Hematopoietic multipotent progenitor cell treated with erythropoietin and hydrocortisone succinate and interleukin-3 and kit ligand, for 8 days (in vitro differentiated cells): Measurements from ENCODE around the gene LZTS3.
"Not testable (repeated sequence)": the region's sequence is repeated elsewhere in the genome, so short reads cannot be mapped to it uniquely, and the experiment has no call there.

Source experiments
- DNase-seq: peaks from one replicate; pipeline ENCODE4 v3.0.0-alpha.2; 2015

LZTS3 gene

DNA sequence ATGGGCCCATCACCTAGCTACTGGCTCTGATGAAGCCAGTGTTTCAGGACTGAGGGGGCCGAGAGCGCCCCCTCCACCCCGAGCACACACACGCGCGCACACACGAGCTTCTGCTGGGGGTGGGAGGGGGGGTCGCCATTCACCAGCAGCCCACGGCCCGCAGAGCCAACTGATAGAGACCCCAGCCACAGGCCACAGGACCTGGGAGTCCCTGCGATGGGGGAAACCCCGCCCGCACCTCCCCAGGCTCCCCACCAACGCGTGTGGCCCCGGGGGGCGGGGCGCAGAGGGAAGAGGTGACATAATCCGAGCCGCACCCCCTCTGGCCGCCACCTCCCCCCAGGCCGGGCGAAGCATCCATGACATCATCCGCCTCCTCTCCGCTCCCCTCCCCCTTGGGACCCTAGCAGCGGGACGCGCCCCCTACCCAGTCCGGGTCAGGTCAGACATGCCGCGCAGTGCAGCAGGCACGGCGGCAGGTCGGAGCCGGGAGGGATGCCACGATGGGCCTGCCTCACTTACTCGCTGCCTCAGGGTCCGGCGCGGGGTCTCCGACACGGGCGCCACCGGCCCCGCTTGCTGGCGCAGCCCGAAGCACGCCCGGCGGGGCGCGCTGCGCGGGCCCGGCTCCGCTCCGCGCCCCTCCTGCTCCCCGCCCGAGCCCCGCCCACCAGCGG lies at the start of gene LZTS3:
Gene LZTS3 (minus strand): TSS at position 617 of the 677 bp plus-strand sequence. CDS start 6,386 bp downstream, outside the sequence.
- DNase-seq, result peak; percentile 54

DNA sequence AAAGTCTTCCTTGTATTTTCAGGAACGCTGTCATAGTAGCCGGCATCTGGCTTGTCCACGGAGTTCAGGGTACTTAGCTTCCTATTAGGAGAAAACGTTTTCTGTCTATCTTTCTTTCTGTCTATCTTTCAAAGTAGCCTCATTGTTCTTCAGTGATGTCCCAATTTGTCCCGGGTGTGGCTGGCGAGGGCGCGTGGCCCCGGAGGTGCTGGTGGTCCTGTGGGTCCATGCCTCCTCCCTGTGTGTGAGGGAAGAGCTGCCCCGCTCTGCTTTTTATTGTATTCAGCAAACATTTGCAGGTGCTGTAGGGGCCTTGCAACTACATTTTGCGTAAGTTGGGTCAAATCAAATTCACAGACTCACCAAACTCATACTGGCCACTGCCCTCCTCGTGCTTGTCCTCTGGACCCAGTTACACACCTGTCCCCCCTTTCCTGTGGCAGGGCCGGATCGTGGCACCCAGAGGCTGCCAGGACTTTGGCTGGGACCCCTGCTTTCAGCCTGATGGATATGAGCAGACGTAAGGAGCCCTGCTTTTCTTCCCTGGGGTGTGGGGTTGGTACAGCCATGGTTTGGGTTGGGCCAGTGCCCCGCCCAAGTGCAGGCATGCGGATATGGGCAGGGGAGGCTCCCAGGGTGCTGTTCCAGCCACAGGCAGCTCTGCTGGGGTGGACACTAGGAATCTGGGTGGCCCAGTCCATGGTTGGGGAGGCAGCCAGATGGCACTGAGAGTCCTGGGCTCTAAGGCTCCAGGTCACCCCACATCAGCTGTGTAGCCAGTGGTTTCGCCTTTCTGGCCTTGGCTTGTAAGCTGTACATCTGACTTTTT lies 48.3 kb upstream of the LZTS3 start:
- DNase-seq, result no peak

DNA sequence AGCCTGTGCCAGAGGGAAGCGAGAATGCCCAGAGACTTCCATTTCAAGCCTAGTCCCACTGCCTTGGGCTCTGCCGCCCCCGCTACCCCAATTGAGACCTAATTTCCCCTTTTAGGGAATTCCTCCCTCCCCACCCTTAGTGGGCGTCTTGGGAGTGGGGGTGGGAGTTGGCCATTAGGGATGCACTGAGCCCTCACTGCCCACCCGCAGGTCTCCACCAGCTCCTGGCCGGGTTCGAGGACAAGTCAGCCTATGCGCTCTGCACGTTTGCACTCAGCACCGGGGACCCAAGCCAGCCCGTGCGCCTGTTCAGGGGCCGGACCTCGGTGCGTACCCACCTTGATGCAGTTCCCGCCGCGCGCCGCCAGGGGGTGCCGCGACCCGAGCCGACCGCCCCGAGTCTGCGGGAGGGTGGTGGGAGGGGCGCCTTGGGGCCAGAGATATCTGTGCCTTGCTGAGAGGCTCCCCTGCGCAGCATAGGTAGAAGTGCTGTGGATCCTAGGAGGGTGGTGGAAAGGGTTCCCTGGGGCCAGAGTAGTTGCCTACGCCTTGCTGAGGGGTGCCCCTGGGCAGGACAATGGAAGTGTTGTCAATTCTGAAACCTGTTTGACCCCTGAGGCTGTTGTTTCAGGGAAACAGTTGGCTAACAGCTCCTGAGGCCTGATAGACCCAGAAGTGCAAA lies 45.1 kb upstream of the LZTS3 start:
- peak; percentile 64 for DNase-seq

DNA sequence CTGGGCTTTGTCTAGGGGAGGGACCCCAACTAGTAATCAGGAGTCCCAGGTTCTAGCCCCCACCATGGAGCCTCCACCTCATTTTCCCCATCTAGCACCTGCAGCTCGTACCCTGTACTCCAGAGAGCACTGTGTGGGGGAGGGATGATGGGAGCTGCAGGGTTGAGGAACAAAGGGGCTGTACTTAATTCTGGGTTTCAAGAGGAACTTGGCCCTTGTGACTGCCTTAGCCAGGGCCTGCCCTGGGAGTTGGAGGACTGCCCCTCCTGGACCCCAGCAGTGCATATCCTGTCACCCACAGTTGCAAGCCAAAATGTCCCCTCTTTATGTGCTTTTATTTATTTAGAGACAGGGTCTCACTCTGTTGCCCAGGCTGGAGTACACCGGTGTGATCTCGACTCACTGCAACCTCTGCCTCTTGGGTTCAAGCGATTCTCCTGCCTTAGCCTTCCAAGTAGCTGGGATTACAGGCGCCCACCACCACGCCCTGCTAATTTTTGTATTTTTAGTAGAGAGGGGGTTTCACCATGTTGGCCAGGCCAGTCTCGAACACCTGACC lies 42.1 kb upstream of the LZTS3 start:
- DNase-seq, result not testable (repeated sequence)

DNA sequence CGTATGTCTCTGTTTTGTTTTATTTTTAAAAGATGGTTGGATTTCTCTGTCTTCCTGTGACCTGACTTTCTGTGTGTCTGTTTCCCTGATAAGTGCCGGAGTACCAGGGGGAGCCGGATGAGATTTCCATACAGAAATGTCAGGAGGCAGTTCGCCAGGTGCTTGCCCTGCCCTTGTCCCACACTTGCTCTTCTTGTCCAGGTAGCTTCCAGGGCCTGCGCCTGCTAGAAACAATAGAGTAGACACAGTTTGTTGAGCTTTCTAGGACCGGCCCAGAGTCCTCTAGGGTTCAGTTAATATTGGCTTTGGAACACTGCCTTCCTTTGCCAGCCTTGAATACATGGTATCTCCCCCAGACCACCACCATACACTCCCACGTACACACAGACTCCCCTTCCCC lies 39.9 kb upstream of the LZTS3 start:
- DNase-seq, result no peak

DNA sequence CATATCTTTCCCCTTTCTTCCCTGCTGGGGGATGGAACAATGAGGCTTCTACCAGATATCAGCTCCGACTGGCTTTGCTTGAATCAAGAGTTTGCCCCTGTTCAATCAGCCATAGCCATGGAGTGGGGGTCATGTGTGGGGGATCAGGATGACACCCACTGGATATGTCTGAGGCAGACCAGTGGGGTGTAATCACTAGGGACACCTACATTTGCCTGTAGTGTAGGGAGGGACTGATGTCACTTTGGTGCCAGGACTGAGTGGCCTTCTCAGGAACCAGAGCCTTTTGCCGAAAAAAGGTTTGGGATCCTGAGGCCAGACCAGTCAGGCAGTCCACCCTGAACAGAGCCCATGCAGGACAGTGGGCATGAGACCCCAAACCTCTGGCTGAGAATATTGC lies 37.0 kb upstream of the LZTS3 start:
- DNase-seq, result no peak

DNA sequence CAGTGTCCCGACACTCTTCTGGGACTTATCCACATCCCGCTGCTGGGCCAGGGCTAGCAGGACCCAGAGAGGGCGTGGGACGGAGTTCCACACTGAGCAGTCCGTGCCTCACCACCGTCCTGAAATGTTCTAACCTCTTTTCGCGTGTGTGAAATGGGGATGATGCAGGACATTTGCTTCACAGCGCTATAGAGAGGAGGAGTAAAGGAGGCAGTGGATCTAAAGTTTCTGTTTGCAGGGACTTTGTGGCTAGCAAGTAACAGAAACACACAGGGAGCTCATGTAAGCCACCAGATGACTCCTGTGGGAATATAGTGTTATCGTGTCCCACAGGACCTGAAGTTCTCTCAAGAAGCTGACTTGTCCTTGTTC lies 36.6 kb upstream of the LZTS3 start:
- peak; percentile 36 for DNase-seq

DNA sequence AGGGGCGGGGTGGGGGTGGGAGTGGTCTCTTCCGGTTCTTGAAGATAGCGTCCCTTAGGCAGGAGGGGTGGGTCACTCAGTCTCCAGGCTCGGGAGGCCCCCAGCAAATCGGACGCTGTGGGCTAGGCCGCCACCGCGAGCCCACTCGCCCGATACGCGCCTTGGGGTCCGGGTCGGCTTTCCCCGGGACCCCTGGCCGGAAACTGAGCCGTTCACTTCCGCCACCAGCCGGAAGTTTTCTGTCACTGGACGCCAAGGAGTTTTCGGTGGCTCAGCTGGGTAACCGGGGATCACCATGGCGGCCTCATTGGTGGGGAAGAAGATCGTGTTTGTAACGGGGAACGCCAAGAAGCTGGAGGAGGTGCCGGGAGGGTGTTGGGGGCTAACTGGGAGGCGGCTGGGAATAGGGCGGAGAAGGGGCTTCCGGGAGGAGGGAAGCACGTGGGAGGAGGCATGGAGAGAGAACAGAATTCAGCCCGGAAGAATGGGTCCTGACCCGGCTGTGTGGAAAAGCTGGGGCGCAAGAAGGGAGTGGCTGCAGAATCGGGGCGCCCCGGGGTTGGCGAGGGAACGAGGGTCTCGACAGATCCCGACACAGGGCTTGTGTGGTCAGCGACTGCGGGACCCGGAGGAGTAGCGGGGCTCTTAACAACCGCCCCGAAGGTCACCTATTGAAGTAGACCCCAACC lies 36.1 kb upstream of the LZTS3 start, which contains the start of gene ITPA:
Gene ITPA (plus strand): TSS at position 242 of the 689 bp plus-strand sequence. CDS start 54 bp downstream, at position 296.
- DNase-seq, result peak; percentile 77

DNA sequence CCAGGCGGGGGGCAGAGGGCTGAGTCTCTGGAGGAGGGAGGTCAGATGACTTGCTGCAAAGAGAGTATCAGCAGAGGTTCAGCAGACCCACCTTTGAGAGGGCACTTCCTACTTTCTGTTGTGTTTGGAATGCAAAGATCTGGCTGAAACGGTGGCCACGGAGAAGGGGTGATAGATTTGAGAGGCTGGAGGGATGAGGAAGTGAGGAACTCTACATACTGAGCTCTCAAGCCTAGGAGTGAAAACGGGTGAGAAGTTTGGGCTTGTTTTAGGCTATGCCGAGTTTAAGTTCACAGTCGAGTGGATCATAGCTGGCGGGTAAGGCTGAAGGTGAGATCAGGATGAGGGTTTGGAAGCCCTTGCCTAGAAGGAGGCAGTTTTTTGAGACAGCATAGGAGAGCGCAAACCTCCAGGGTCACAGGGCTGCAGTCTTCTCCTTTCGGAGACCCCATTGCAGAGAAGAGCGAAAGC lies 35.5 kb upstream of the LZTS3 start:
- DNase-seq, result peak; percentile 35

DNA sequence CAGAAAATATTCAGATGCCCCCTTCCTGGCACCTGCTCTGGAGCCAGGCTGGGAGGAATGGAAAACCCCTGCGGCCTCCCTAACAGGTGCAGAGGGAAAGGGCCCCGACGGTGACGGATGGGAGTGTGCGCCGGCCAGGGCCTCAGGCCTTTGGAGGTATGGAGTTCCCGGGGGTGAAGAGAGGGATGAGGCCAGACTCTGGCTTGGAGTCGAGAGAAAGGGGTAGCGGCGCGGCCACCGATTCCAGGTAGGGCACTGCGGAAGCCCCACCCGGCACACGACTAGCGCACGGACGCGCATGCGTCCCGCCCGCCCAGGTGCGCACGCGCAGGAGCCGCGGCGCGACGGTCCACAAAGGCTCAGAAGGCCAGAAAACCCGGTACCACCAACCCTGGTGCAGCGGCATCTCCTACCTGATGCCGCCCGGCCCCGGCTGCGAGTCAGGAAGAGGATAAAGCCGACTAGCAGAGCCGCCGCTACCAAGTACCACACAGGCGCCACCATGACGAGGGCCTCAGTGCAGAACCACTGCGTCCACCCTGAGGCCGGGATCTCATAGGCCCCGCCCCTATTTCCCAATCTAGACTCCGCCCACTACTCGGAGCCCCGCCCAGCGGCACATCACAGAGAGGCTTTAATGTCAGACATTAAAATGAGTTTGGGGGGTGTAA lies 30.9 kb upstream of the LZTS3 start, which contains the start of gene DDRGK1:
Gene DDRGK1 (minus strand): TSS at position 559 of the 671 bp plus-strand sequence. CDS start 55 bp downstream, at position 504.
- peak; percentile 89 for DNase-seq

DNA sequence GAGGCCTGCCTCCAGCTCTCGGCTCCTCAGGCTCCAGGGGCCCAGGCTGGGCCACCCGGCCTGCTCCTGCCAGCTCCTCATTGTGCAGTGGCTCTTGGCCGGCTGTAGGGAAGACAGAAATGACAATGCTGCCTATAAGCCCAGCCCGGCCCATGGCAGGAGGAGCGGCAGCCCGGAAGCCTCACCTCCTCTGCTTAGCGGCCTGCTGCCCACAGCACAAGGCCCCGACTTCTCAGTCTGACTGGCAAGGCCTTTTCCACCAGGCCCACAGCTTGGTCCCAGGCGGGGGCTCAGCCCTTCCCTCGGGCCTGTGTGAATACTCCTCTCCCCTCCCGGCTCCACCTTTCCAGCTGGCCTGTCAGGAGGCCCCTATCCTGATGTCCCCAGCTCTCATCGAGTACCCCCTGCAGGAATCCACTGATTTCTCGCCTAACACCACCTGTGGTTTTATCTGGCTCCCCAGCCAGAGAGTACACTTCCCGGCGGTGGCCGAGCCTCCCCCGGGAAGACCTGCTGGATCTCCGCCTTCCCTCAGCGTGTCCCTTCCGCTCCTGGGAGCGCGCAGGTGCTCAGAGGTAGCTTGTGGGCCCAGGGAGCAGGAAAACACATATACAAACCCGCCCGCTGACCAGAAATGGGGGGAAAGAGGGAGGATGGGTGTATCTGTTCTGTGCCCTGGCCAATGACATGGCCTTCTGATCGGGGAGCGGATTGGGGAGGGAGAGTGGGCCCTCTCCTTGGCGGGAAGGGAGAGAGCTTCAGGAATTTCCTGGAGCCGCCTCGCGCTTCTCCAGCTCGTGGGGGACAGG lies 30.2 kb upstream of the LZTS3 start:
- DNase-seq, result peak; percentile 82

DNA sequence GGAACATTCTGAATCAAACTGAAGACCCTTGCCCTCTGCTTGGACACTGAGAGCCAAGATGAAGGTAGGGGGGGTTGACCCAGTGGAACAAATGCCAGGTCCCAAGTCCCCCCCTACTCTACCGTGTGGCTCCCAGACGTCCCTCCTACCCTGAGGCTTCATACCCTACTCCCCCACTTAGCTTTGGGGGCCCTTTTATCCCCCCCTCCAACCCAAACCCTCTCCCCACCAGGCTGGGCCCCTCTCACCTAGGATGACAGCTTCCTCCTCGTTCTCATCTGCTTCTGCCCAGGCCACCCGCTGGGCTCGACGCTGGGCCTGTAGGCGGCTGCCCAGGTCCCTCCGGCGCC lies 29.6 kb upstream of the LZTS3 start:
- DNase-seq, result no peak

DNA sequence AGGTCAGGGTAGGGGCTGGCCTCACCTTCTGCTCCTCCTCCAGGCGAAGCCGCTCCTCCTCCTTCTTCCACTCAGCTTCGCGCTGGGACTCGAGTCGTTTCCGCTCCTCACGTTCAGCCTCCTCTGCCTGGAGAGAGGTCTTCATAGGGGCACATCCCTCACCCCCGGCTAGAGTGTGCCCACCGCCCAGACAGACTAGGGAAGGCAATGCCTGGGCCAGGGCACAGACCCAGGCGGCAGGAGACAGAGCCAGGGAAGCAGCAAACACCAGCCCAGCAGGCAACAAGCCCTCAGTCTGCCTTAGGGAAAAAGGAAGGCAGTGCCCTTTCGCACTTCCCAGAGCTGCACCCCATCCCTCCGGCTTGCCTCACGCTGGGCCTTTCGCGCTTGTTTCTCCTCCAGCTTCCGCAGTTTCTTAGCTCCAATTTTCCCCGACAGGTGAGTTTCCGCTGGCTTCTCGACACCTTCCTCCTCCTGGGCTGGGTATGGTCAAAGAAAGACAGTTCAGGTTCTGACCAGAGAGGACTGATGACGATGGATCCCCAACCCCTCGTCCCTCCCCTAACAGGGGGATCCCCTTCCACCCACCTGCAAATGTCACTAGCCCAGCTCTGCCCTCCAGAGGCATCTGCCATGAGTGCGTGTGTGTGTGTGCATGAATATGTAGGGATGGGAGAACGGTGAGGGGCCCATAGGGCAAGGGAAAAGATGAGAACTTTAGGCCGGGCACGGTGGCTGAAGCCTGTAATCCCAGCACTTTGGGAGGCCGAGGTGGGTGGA lies 26.8 kb upstream of the LZTS3 start:
- DNase-seq, result no peak

DNA sequence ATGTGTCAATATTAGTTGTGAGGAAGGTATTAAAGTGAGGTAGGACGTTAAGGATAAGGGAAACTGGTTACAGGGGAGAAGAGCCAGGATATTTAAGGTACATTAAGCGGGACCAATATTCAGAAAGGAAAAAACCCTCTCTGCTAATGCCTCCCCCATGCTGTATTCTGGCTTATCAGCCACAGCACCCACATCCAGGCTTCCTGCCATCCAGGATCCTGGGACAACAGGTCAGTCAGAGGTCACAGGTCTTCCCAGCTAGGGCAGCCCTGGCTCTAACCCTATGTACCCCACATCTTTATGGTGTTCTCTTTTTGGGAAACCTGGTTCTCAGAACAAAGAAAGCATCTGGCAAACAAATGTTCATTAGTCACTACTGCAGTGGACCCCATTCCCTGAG lies 25.9 kb upstream of the LZTS3 start:
- no peak for DNase-seq

DNA sequence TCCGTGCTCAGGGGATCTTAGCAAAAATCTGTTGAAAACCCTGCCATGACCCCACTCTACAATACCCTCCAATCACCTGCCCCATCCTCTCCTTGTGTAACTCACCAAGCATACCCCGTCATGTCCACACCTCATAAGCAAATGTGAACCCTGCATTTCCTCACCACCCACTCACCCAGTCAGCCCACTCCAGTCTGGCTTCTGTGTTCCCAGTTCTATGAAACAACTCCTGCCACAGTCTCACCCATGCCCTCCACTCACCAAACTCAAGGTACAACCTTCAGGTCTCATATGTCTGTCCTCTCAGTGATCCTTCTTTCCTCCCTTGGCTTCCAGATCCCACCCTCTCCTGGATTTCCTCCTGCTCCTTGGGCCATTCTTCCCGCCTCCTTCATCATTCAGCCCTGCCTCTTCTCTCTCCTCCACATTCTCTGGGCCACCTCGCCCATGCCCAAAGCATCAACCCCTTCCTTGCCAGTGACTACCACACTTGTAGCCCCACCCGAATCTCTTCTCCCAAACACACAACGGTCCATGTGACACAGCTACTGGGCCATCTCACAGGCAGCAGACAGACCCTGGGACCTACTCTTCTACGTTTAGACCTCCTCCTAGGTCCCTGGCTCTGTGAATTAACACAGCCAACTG lies 22.4 kb upstream of the LZTS3 start:
- no peak for DNase-seq

DNA sequence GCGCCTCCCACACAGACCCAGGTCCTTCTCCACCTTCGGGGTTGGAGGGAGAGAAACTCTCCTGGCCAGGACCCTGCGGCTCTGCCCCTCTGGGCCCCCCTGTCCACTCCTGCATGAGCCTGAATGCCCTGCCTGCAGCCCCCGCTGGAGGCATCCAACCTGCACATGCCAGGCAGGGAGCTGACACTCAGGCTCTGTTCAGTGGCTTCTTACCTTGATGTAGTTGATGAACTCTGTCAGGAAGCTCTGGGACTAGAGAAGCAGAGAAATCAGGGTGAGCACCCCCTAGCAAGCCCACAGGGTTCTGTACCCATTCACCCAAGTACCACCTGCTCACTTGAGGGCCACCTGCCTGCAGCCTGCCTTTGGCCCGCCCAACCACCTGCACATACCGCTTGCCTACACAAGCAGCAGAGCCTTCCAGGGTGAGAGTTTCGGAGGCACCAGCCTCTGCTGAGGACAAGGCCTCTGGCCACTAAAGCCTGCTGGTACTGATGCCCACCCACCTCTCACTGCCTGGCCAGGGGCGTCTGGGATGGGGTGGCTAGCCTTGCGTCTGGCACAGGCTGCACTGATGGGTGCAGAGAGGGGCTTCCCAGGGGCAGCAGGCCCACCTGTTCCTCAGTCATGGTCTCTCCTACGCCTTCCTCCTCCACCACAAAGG lies 21.4 kb upstream of the LZTS3 start:
- no peak for DNase-seq

DNA sequence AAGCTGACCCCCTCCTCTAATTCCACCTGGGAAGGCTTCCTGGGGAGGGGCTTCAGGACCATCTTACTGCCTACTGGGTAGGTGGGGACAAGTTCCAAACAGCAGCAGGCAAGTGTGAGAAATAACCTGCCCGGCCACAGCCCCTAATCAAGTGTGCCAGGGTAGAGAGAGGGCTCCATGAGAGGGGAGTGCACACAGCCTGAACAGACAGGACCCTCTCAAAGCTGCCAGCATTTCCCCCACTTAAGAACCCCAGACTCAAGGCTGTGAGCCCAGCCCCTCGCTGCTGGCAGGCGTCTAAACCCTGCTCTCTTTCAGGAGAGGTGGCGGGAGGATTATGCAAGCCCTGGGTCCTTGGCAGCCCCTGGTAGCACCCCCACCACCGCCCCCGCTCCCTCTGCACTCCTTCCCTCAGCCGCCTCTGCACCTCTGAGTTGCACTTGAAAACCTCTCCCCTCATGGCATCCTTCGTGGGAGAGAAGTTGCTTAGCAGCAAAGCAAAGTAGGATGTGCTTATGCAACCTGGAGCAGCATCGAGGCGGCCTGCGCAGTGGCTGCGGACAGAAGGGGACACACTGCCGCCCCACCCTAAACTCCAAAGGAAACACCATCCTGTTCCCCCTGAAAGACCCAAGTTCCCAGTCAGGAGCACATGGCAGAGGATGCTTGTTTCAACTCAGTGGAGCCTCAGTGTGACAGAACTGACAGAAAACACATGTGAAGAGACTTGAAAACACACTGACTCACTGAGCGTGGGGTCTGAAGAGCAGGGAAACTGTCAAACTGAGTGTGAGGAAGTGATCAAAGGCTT lies 20.7 kb upstream of the LZTS3 start:
- no peak for DNase-seq
